Measurements from ENCODE around the gene CPNE7.

GRCh38 chr16:89613231-89613953 lies 37.8 kb downstream of the CPNE7 start, which contains the start of gene DPEP1:
- TF ChIP-seq EZH2phosphoT487 (IDR thresholded peaks at IDR 0.05; ENCODE audit: low read depth) (no peak), CTCF (IDR thresholded peaks at IDR 0.05; ENCODE audit: low read depth, low read length) (no peak)
